Trophoblast cell (in vitro differentiated cells and primary cell): ENCODE measurements around the gene UCN.

Experiments used
- DNase-seq, 2 donors: peaks; one replicate each; pipeline ENCODE4 v3.0.0-alpha.2; 2016
- H2AFZ ChIP-seq: 2 replicates; pipeline ENCODE4 v1.6.1; 2013; ENCODE audit warnings: low read length, moderate library complexity, mild to moderate bottlenecking; ENCODE audit not compliant: insufficient read depth, poor library complexity
- H2AK5ac ChIP-seq: 2 replicates; pipeline ENCODE4 v1.6.1; 2013; ENCODE audit warnings: mild to moderate bottlenecking, low read length
- H2BK120ac ChIP-seq: 2 replicates; pipeline ENCODE4 v1.6.1; 2013; ENCODE audit warnings: low read length, mild to moderate bottlenecking, moderate library complexity; ENCODE audit not compliant: insufficient read depth, poor library complexity
- H2BK12ac ChIP-seq: 2 replicates; pipeline ENCODE4 v1.6.1; 2013; ENCODE audit warnings: mild to moderate bottlenecking, low read length, moderate library complexity
- H2BK5ac ChIP-seq: 2 replicates; pipeline ENCODE4 v1.6.1; 2013; ENCODE audit warnings: low read length, low read depth, moderate library complexity, mild to moderate bottlenecking; ENCODE audit not compliant: poor library complexity
- H3K14ac ChIP-seq: 2 replicates; pipeline ENCODE4 v1.6.1; 2013; ENCODE audit warnings: mild to moderate bottlenecking, low read length
- H3K18ac ChIP-seq: 2 replicates; pipeline ENCODE4 v1.6.1; 2013; ENCODE audit warnings: mild to moderate bottlenecking, low read length
- H3K23ac ChIP-seq: 2 replicates; pipeline ENCODE4 v1.6.1; 2013; ENCODE audit warnings: low read length
- H3K27ac ChIP-seq: 2 replicates; pipeline ENCODE4 v1.5.1; 2013; ENCODE audit warnings: low read depth, mild to moderate bottlenecking, inconsistent platforms, low read length, moderate library complexity
- H3K27me3 ChIP-seq: 2 replicates; pipeline ENCODE4 v1.6.1; 2013; ENCODE audit warnings: inconsistent platforms, mild to moderate bottlenecking, low read length, moderate library complexity; ENCODE audit not compliant: insufficient read depth
- H3K36me3 ChIP-seq, 2 experiments: 1 replicate in 1 of 2; 2 replicates in 1 of 2; pipeline ENCODE4 v1.6.1; 2013; ENCODE audit warnings: low read length in 2 of 2, mild to moderate bottlenecking in 2 of 2, moderate library complexity in 1 of 2; ENCODE audit not compliant: insufficient read depth in 2 of 2, control insufficient read depth in 1 of 2
- H3K4ac ChIP-seq: 2 replicates; pipeline ENCODE4 v1.6.1; 2013; ENCODE audit warnings: low read depth, mild to moderate bottlenecking, low read length, moderate library complexity
- H3K4me1 ChIP-seq, 2 experiments: 1 replicate in 1 of 2; 2 replicates in 1 of 2; pipeline ENCODE4 v1.6.1; 2013; ENCODE audit warnings: low read length in 2 of 2, mild to moderate bottlenecking in 2 of 2, moderate library complexity in 1 of 2; ENCODE audit not compliant: insufficient read depth in 2 of 2, control insufficient read depth in 1 of 2
- H3K4me2 ChIP-seq: 2 replicates; pipeline ENCODE4 v1.6.1; 2013; ENCODE audit warnings: inconsistent platforms, mild to moderate bottlenecking, low read length, moderate library complexity
- H3K4me3 ChIP-seq: 2 replicates; pipeline ENCODE4 v1.5.1; 2013; ENCODE audit warnings: mild to moderate bottlenecking, low read depth, low read length, inconsistent platforms
- H3K79me1 ChIP-seq: one replicate; pipeline ENCODE4 v1.6.1; 2013; ENCODE audit warnings: low read length
- H3K79me2 ChIP-seq: 2 replicates; pipeline ENCODE4 v1.6.1; 2013; ENCODE audit warnings: low read length, mild to moderate bottlenecking; ENCODE audit not compliant: control insufficient read depth, insufficient read depth, poor library complexity
- H3K9ac ChIP-seq: 2 replicates; pipeline ENCODE4 v1.6.1; 2013; ENCODE audit warnings: mild to moderate bottlenecking, low read length
- H3K9me3 ChIP-seq: 2 replicates; pipeline ENCODE4 v1.6.1; 2013; ENCODE audit warnings: low read depth, mild to moderate bottlenecking, control low read depth, inconsistent platforms, low read length; ENCODE audit not compliant: insufficient read depth
- H4K12ac ChIP-seq: 2 replicates; pipeline ENCODE4 v1.6.1; 2013; ENCODE audit warnings: low read depth, mild to moderate bottlenecking, low read length, moderate library complexity
- H4K8ac ChIP-seq: 2 replicates; pipeline ENCODE4 v1.6.1; 2013; ENCODE audit warnings: low read depth, mild to moderate bottlenecking, low read length, moderate library complexity
- H4K91ac ChIP-seq: one replicate; pipeline ENCODE4 v1.6.1; 2013; ENCODE audit warnings: low read depth, mild to moderate bottlenecking, low read length, moderate library complexity
- WGBS: extraction: QIAGEN DNeasy Blood & Tissue Kit; methylation state at CpG from one replicate; pipeline ENCODE4 v1.1.7; 2013; ENCODE audit warnings: missing lambda C conversion rate; ENCODE audit not compliant: insufficient read length, insufficient coverage; ENCODE audit errors: extremely low coverage; 5-methylcytosine and 5-hydroxymethylcytosine counted together

The UCN gene

DNA sequence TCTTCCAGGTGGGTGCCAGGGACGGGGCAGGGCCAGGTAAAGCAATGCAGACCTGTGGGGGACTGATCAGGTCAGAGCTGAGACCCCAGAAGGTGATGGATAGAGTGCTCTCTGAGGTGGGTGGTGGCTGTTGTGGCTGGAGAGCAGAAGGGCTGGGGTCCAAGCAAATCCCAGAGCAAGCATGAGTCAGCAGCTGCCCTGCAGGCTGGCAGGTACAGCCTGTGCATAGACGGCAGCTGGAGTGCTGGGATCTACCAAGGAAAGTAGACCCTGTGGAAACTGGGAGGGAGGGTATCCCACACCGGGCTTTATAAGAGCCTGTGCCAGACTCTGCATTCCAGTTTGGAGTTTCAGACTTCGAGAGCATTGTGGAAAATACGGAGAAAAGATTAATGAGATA, 25.4 kb downstream of the UCN start:
- no peak overlapping the region for H3K9ac ChIP-seq
- no peak overlapping the region for H3K4me2 ChIP-seq
- no peak overlapping the region for H2BK120ac ChIP-seq
- no peak overlapping the region for H2BK12ac ChIP-seq
- H3K27ac ChIP-seq, result no peak overlapping the region
- no peak overlapping the region for H4K91ac ChIP-seq
- no peak overlapping the region for H2AK5ac ChIP-seq
- H3K27me3 ChIP-seq, result no peaks in the 10 kb centered on the region
- no peak overlapping the region for H2BK5ac ChIP-seq
- no peak overlapping the region for H3K18ac ChIP-seq
- H3K9me3 ChIP-seq, result peaks cover 2% of the 10 kb centered on the region
- no peak overlapping the region for H4K12ac ChIP-seq
- no peak overlapping the region for H2AFZ ChIP-seq
- H3K79me1 ChIP-seq, result no peaks in the 10 kb centered on the region
- H3K4me1 ChIP-seq, result peaks cover 4 to 7% of the 10 kb centered on the region in 2 experiments
- DNase-seq, result no peak
- H3K36me3 ChIP-seq, result no peaks in the 10 kb centered on the region
- no CpG with 5 or more reads among the region's 5 CpGs for WGBS
- H3K79me2 ChIP-seq, result no peaks in the 10 kb centered on the region
- no peak overlapping the region for H3K4ac ChIP-seq
- no peak overlapping the region for H4K8ac ChIP-seq
- H3K14ac ChIP-seq, result peak overlapping the region; percentile 37
- no peak overlapping the region for H3K23ac ChIP-seq
- no peak overlapping the region for H3K4me3 ChIP-seq

GRCh38 chr2:27281855-27282559, 26.2 kb downstream of the UCN start, which contains the start of gene TRIM54:
Gene TRIM54, plus strand, starts transcription at chr2:27282429. Its CDS starts 303 bp downstream, at chr2:27282732.
- H3K4ac ChIP-seq, result no peak within 1 kb of the TSS
- no peak within 1 kb of the TSS for H2AK5ac ChIP-seq
- H4K91ac ChIP-seq, result no peak within 1 kb of the TSS
- WGBS, result no CpG with 5 or more reads among the region's 5 CpGs
- no peak within 1 kb of the TSS for H4K12ac ChIP-seq
- peak within 1 kb of the TSS; percentile 37 for H3K14ac ChIP-seq
- H4K8ac ChIP-seq, result no peak within 1 kb of the TSS
- H3K79me2 ChIP-seq, result no peaks in the 10 kb centered on the region
- no peak within 1 kb of the TSS for H3K9ac ChIP-seq
- no peak within 1 kb of the TSS for H2BK5ac ChIP-seq
- H2AFZ ChIP-seq, result no peak within 1 kb of the TSS
- no peak within 1 kb of the TSS for H3K4me2 ChIP-seq
- H3K4me3 ChIP-seq, result no peak within 1 kb of the TSS
- H3K36me3 ChIP-seq, result no peaks in the 10 kb centered on the region
- H3K79me1 ChIP-seq, result no peaks in the 10 kb centered on the region
- no peaks in the 10 kb centered on the region for H3K27me3 ChIP-seq
- no peak within 1 kb of the TSS for H2BK120ac ChIP-seq
- no peak within 1 kb of the TSS for H3K27ac ChIP-seq
- H3K4me1 ChIP-seq, result peaks cover 4 to 7% of the 10 kb centered on the region in 2 experiments
- no peak within 1 kb of the TSS for H3K18ac ChIP-seq
- peak in 1 of 2 donors; percentile 26 for DNase-seq
- H3K23ac ChIP-seq, result peak within 1 kb of the TSS; percentile 29
- peaks cover 2% of the 10 kb centered on the region for H3K9me3 ChIP-seq
- no peak within 1 kb of the TSS for H2BK12ac ChIP-seq

DNA sequence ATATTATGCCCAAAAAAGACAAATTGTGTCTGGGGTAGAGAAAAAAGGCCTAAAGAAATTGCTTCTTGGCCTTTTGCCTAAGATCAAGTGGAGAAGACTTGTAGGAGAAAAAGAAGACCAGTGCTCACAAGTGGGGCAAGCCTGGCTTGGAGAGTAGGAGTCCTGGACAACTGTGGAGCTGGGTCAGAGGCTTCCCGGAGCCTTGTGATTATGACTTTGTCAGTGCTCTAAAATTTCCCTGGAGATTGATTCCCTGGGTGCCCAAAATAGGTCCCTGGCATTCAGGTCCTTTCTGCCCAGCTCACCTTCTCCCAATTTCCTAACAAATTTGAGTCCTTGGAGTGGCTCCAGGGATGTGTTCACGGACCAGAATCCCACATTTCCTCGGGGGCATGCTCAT, 26.8 kb downstream of the UCN start:
- Histone ChIP-seq H3K4me3 (no peak overlapping the region), H4K12ac (no peak overlapping the region), H4K8ac (no peak overlapping the region), H4K91ac (no peak overlapping the region), H3K79me1 (no peaks in the 10 kb centered on the region), H3K27me3 (no peaks in the 10 kb centered on the region), H3K36me3 (no peaks in the 10 kb centered on the region), H2BK12ac (no peak overlapping the region), H3K18ac (no peak overlapping the region), H2BK5ac (no peak overlapping the region), H3K4ac (no peak overlapping the region), H3K4me1 (peaks cover 4 to 7% of the 10 kb centered on the region in 2 experiments), H3K9me3 (peaks cover 2% of the 10 kb centered on the region), H2BK120ac (no peak overlapping the region), H3K9ac (no peak overlapping the region), H3K14ac (no peak overlapping the region), H3K4me2 (no peak overlapping the region), H2AFZ (no peak overlapping the region), H3K23ac (no peak overlapping the region), H3K79me2 (no peaks in the 10 kb centered on the region), H3K27ac (no peak overlapping the region), H2AK5ac (no peak overlapping the region)
- no CpG with 5 or more reads among the region's 3 CpGs for WGBS
- no peak for DNase-seq

DNA sequence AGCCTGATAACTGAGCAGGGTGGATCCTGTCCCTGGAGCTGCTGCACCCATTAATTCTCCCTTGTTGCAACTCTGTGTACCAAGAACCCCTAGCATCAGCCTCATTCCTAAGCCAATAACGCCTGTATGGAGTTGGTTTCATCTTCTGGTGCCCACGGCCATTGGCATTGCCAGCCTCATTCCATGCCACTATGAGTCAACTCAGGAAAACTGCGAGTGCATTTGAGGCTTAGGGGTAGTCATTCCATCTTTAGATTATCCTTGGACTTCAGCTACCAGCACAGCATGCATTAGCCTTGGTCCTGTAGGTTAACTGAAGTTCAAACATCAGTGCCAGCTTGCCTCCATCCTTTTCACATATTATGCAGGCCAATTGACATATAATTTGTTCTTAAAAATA, 27.4 kb downstream of the UCN start:
- Histone ChIP-seq H3K27me3 (no peaks in the 10 kb centered on the region), H2BK12ac (no peak overlapping the region), H3K27ac (no peak overlapping the region), H3K4me2 (no peak overlapping the region), H3K23ac (no peak overlapping the region), H3K4me1 (peaks cover 4 to 7% of the 10 kb centered on the region in 2 experiments), H3K4me3 (no peak overlapping the region), H4K8ac (no peak overlapping the region), H2AK5ac (no peak overlapping the region), H2BK120ac (no peak overlapping the region), H2AFZ (no peak overlapping the region), H4K91ac (no peak overlapping the region), H3K14ac (no peak overlapping the region), H3K79me2 (no peaks in the 10 kb centered on the region), H4K12ac (no peak overlapping the region), H2BK5ac (no peak overlapping the region), H3K9me3 (peaks cover 2% of the 10 kb centered on the region), H3K4ac (no peak overlapping the region), H3K79me1 (no peaks in the 10 kb centered on the region), H3K36me3 (no peaks in the 10 kb centered on the region), H3K18ac (no peak overlapping the region), H3K9ac (no peak overlapping the region)
- WGBS, result no CpG with 5 or more reads among the region's 3 CpGs
- no peak for DNase-seq
